RWPE2 (cell line): ENCODE data around the gene SUMO2.

Experiments used
- ATAC-seq: fragments of 200-7000 bp; cut with Tn5 transposase; 3 replicates; pipeline ENCODE4 v1.9.1; 2021; ENCODE audit warnings: low read depth
- DNase-seq: peaks from one replicate; pipeline ENCODE4 v3.0.0-alpha.2; 2020; ENCODE audit warnings: low spot score
- H3K27ac ChIP-seq: fragments of 450-650 bp; 2 replicates; pipeline ENCODE4 v1.5.1; 2017; ENCODE audit warnings: mild to moderate bottlenecking; ENCODE audit not compliant: poor library complexity, severe bottlenecking
- H3K27me3 ChIP-seq: fragments of 250-450 bp; sonication (Bioruptor Pico); 2 replicates; pipeline ENCODE4 v1.5.1; 2021; ENCODE audit warnings: mild to moderate bottlenecking, moderate library complexity; ENCODE audit not compliant: insufficient read depth, poor library complexity, severe bottlenecking
- H3K36me3 ChIP-seq: fragments of 250-450 bp; sonication (Bioruptor Pico); 2 replicates; pipeline ENCODE4 v1.5.1; 2020; ENCODE audit warnings: low read depth, mild to moderate bottlenecking, moderate library complexity
- H3K4me1 ChIP-seq: fragments of 250-450 bp; sonication (Bioruptor Pico); 2 replicates; pipeline ENCODE4 v1.5.1; 2021; ENCODE audit warnings: mild to moderate bottlenecking, moderate library complexity; ENCODE audit not compliant: insufficient read depth, poor library complexity, severe bottlenecking
- H3K4me3 ChIP-seq: fragments of 250-450 bp; sonication (Bioruptor Pico); 2 replicates; pipeline ENCODE4 v1.5.1; 2021; ENCODE audit warnings: mild to moderate bottlenecking, moderate library complexity; ENCODE audit not compliant: severe bottlenecking
- H3K9me3 ChIP-seq: fragments of 250-450 bp; sonication (Bioruptor Pico); 2 replicates; pipeline ENCODE4 v1.5.1; 2021; ENCODE audit warnings: mild to moderate bottlenecking, moderate library complexity; ENCODE audit not compliant: severe bottlenecking
- TF ChIP-seq, protein P1 (sequence below): fragments of 450-650 bp; IDR thresholded peaks from one replicate; pipeline ENCODE4 v1.5.1; 2017; ENCODE audit warnings: mild to moderate bottlenecking, moderate library complexity; ENCODE audit not compliant: poor library complexity, severe bottlenecking

The SUMO2 gene

DNA sequence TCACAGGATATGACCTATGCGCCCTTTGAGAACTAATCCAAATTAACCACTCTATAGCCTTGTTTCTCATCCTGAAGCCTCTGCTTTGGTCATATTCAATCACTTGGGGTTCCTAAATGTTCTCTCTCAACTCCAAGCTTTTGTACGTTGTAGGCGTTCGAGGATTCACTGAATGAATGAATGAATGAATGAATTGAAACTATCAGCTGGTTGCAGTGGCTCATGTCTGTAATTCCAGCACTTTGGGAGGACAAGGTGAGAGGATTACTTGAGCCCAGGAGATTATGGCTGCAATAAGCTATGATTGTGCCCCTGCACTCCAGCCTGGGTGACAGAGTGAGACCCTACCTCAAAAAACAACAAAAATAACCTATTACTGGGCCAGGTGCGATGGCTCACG, 5.9 kb upstream of the SUMO2 start:
- Histone ChIP-seq H3K4me1 (no peaks in the 10 kb centered on the region), H3K27me3 (no peaks in the 10 kb centered on the region), H3K9me3 (no peaks in the 10 kb centered on the region), H3K4me3 (no peak overlapping the region), H3K27ac (no peak overlapping the region), H3K36me3 (no peaks in the 10 kb centered on the region)
- no peak for DNase-seq
- TF ChIP-seq, protein P1, sequence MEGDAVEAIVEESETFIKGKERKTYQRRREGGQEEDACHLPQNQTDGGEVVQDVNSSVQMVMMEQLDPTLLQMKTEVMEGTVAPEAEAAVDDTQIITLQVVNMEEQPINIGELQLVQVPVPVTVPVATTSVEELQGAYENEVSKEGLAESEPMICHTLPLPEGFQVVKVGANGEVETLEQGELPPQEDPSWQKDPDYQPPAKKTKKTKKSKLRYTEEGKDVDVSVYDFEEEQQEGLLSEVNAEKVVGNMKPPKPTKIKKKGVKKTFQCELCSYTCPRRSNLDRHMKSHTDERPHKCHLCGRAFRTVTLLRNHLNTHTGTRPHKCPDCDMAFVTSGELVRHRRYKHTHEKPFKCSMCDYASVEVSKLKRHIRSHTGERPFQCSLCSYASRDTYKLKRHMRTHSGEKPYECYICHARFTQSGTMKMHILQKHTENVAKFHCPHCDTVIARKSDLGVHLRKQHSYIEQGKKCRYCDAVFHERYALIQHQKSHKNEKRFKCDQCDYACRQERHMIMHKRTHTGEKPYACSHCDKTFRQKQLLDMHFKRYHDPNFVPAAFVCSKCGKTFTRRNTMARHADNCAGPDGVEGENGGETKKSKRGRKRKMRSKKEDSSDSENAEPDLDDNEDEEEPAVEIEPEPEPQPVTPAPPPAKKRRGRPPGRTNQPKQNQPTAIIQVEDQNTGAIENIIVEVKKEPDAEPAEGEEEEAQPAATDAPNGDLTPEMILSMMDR: no peak
- ATAC-seq: no peak

DNA sequence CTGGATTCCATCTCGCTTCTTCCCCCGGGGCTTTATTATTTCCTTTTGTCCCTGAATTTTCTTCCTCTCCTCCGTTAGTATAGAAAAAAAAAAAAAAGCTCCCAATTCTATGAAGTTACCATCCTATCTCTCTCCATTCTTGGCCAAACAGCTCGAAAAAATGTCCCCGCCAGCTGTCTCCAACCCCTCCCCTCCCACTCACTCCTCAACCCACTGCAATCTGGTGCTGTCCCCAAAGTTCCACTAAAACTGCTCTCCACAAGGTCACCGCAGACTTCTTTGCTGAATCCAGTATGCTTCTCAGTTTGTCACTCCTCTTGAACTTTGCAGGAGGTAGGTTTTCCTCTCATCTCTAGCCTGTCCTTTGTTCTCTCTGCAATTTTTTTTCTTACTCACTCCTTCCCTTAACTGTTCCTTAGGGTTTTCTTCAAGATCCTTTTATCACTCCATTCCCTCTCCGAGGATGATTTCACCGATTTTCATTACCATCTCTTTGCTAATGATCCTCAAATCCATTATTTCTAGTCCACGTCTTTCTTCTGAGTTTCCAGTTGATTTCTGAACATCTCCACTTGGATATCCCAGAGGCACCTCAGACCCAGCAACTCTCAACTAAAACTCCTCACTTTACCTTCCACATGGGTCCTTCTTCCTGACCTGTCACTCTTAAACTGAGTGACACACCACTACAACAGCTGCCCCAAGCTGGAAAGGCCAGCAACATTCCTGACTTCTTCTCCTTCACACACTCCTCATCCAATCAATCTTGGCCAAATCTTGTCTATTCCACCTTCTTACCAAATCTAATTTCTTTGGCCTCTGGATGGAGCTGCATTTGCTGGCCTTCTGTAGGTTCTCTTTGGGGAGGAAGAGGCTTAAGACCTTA, 1.5 kb upstream of the SUMO2 start:
- Histone ChIP-seq H3K27ac (no peak overlapping the region), H3K9me3 (no peaks in the 10 kb centered on the region), H3K36me3 (peaks cover 24% of the 10 kb centered on the region), H3K4me1 (peaks cover 4% of the 10 kb centered on the region), H3K27me3 (no peaks in the 10 kb centered on the region), H3K4me3 (no peak overlapping the region)
- ATAC-seq (no peak), DNase-seq (no peak)
- TF ChIP-seq, protein P1: no peak

DNA sequence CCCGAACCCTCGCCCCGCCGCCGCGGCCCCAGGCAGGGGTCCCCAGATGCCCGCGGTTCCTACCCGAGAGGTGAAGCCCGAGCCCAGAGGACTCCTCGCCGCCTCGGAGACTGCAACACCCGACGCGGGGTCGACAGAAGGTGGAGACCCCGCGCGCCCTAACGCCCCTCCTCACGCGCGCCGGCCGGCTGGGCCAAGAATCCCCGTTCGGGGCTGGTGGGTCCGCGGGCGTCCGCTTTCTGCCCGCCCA, 515 bp downstream of the SUMO2 start:
- peak overlapping the region; percentile 93 for H3K27ac ChIP-seq
- H3K27me3 ChIP-seq: no peaks in the 10 kb centered on the region
- no peaks in the 10 kb centered on the region for H3K9me3 ChIP-seq
- H3K4me1 ChIP-seq: peaks cover 4% of the 10 kb centered on the region
- ATAC-seq: 0 out of 3 replicates have a peak, but pooled peaks have one; percentile 7
- H3K4me3 ChIP-seq: peak overlapping the region; percentile 100
- DNase-seq: no peak
- TF ChIP-seq, protein P1: no peak
- peaks cover 37% of the 10 kb centered on the region for H3K36me3 ChIP-seq

DNA sequence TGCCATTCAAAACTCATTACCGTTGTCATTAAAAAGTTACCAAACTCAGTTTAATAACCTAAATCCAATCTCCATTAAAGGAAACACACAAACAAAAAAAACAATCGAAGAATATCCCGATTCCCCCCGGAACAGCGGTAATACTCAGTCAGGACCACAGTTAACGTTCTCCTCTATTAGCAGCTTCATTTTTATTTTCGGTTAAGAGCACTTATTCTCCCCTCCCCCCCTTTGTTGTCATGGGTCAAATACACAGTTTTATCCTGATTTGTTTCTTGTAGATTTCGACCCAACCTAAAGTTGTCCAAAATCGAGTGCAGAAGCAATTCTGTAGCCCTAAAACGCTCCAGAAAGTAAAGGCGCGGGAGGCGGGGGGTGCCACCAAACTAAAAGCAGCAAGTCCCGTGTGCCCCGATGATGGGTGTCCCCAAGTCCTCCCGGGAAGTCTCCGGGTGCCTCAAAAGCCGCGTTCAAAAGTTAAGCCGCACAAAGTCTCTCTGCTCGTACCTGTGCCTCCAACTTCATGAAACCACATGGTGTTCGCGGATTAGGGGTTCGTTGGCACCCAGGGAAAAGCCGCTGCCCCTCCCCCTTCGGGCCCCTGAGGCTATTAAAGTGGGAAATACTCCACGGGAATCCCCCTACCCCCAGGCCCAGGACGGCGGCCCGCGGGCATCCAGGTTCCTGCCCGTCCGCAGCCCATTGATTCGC, 996 bp downstream of the SUMO2 start:
- Histone ChIP-seq H3K27ac (peak overlapping the region; percentile 93), H3K9me3 (no peaks in the 10 kb centered on the region), H3K4me3 (peak overlapping the region; percentile 100), H3K27me3 (no peaks in the 10 kb centered on the region), H3K36me3 (peaks cover 42% of the 10 kb centered on the region), H3K4me1 (peaks cover 4% of the 10 kb centered on the region)
- TF ChIP-seq, protein P1: no peak
- DNase-seq: no peak
- ATAC-seq: no peak; the same call in 2 of the 3 replicates
